Central memory CD4-positive, alpha-beta T cell (primary cell): ENCODE measurements around the gene PPIG.
"Not testable (repeated sequence)": the region's sequence is repeated elsewhere in the genome, so short reads cannot be mapped to it uniquely, and the experiment has no call there.

Source experiments
- DNase-seq: peaks from one replicate; pipeline ENCODE4 v3.0.0; 2022

Gene PPIG

DNA sequence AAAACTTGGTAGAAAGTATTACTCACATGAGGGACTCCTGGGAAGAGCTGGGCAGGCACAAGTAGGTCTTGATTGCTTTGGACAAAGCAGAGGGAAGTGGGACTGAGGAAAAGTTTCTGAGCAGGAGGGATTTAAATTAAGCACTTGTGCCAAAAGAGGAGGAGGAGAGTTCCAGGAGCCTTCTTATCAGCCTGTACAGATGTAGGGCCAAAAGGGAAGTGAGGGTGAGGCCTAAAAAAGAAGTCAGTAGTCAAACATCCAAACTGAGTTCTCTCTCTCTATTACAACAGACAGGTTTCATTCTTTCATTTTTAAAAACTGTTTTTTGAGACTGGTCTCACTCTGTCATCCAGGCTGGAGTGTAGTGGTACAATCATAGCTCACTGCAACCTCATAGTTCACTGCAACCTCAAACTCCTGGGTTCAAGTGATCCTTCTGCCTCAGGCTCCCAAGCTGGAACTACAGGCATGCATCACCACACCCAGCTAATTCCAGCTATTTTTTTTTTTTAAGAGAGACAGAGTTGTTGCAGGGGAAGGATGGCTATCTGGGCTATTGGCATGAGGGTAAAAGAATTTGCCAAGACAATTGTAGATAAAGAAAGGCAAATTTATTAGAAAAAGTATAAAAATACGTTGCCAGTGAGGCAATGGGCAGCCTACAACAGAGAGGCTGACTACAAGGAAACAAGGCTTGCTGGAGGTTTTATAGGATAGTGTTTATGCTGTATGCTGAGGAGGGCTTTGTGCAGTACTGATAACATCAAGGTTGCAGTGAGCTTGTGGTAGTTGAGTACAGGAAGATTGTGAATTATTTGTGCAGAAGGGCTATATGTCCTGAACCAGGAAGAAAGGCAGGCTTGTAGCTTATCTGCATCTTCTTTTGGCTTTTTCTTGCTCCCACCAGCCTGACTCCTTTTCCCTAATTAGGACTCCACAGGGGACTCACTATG is 81.1 kb downstream of the PPIG start:
- DNase-seq: no peak

GRCh38 chr2:169667583-169667982 is 83.4 kb downstream of the PPIG start:
- no peak for DNase-seq

DNA sequence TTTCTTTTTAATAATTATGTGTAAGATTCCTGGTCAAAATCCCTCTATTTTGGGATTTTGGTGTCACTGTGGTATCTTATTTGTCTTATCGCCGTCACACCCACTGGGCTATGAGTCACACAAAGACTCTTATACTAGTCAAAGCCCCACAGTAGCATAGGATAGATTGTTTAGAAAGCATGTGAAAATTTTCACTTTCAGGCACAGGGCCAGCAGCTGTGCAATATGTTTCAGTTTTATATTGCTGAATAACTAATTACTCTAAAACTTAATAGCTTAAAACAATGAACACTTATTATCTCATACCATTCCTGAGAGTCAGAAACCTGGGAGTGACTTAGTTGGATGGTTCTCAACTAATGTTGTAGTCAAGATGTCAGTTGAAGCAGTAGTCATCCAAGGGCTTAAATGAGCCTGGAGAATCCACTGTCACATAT is 86.1 kb downstream of the PPIG start:
- DNase-seq: no peak

DNA sequence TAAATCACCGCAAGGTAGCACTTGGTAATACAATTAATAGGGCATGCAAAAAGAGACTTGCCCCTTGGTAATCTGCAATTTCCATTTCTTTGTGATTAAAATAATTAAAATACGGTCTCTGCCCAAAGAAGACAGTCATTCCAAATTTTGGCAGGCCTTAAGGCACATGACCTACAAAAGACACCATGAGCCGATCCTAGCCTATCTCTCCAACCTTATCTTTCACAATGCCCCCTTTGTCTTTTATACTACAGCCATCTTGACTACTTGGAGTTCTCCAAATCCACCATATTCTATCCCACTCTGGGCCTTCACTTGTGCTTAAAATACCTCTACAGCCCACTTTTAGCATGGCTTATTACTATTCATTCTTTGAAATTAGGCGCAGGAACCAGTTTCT is 86.8 kb downstream of the PPIG start:
- DNase-seq: no peak

DNA sequence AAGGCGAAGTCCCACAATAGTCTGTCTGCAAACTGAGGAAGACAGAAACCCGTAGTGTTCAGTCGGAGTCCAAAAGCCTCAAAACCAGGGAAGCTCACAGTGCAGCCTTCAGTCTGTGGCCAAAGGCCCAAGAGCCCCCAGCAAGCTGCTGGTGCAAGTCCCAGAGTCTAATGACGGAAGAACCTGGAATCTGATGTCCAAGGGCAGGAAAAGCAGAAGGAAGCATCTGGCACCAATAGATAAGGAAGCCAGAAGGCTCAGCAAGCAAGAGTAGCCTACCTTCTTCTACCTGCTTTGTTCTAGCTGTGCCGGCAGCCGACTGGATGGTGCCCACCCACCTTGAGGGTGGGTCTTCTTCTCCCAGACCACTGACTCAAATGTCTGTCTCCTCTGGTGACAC is 88.3 kb downstream of the PPIG start:
- no peak for DNase-seq

- no peak for DNase-seq
Observed at GRCh38 chr2:169673106-169673505, 89.0 kb downstream of the PPIG start.

DNA sequence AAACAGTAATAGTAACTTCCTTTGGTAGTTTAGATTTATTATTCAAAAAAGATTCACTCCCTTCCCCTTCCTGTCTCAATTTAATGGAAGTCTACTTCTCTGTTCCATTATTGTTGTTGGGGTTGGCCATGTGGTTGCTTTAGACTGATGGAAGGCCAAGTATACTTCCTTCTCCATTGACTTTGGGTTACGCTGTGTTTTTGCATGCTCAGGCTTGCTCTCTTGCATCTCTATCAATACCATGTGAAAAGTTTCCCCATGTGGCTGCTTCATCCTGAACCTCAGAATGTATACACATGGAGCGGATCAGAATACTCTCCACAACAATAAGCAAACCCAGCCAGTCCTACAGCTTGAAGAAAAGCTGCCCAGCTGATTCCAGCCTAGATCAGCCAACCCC is 89.8 kb downstream of the PPIG start:
- DNase-seq: no peak

DNA sequence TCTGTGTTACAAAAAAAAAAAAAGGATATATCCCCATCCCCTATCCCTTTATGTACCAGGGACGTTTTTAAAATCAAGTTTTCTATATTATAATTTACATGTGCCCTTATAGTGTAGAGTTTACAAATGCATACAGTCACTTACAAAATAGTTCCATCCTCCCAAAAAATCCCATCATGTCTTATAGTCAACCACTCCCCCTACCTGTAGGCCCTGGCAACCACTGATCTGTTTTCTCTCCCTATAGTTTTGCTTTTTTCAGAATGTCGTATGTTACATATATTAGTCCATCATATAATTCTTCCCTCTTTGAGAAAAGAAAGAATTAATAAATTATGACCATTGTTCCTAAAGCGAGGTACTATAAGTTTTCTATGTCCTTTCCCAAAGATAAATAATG is 92.2 kb downstream of the PPIG start:
- DNase-seq: no peak

DNA sequence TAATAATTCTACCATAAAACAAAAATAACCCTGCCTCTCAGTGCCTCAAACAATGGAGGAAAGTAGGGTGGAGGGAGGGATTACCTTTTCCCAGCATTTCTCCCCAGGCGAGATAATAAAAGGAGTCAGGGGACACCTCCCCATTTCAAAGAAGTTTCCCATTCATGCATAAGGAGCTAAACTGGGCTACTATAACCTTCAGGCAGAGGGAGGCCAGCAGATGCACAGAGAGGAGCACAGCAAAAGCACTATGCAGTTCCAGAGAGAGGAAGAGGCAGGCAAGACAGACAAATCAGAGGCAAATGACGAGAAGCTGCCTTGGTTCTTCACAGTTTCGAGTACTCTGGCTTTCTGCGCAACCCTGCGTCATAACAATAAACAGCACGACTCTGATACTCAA is 92.7 kb downstream of the PPIG start:
- no peak for DNase-seq

DNA sequence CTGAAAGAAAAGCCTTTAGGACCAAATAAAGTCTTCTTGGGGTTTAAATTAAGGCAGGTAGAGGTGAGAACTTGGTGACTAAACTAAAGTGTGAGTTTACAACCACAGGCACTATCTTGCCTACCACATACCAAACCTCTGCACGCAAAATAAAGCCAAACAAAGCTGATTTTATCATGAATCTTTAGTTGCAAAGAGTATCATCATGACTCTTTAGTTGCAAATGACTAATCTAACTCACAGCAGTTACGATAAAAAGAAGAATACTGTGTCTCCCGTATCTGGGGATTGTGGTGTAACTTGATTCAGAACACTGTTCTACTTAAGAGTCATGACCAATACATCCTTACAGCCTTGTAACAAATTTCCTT is 98.9 kb downstream of the PPIG start:
- no peak for DNase-seq

DNA sequence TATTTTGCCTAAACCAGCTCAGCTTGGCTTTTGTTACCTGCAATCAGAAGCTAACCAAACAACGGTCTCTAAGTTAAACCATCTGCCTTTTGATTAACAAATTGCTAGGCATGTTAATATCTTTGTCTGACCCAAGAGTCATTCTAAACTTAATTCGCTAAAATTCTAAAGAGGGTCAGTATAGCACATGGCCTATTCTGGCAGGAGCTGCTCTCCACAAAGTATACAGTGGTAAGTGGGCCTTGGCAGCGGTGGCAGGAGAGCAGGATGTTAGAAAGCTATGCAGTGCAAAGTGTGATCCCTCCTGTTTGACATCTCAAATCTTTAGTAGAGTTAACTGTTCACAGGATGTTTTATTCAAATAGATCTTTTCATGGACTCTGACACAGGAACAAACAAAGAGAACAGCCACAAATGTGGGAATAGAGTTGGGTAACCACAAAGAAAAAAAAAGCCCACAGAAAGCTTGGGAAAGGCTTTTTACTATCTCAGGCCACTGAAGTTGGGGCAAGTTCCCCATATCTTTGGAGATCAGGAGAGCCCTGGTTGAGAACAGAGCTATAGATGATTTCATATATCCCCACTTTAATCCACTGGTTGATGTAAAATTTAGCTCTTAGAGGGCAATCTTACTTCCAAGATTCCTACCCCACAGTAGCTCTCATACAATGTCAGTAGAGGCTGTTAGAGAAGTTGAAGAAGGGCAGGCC is 99.4 kb downstream of the PPIG start:
- no peak for DNase-seq

GRCh38 chr2:169684135-169684565 is 100.0 kb downstream of the PPIG start:
- no peak for DNase-seq

- DNase-seq: not testable (repeated sequence)
Observed at GRCh38 chr2:169684712-169685111, 100.6 kb downstream of the PPIG start.

DNA sequence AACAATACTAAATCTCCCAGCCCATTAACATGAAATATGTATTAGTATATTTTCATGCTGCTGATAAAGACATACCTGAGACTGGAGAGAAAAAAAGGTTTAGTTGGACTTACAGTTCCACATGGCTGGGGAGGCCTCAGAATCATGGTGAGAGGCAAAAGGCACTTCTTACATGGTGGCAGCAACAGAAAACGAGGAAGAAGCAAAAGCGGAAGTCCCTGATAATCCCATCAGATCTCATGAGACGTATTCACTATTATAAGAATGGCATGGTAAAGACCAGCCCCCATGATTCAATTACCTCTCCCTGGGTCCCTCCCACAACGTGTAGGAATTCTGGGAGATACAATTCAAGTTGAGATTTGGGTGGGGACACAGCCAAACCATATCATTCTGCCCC is 102.7 kb downstream of the PPIG start:
- not testable (repeated sequence) for DNase-seq

- not testable (repeated sequence) for DNase-seq
Observed at GRCh38 chr2:169687943-169688342, 103.8 kb downstream of the PPIG start.

DNA sequence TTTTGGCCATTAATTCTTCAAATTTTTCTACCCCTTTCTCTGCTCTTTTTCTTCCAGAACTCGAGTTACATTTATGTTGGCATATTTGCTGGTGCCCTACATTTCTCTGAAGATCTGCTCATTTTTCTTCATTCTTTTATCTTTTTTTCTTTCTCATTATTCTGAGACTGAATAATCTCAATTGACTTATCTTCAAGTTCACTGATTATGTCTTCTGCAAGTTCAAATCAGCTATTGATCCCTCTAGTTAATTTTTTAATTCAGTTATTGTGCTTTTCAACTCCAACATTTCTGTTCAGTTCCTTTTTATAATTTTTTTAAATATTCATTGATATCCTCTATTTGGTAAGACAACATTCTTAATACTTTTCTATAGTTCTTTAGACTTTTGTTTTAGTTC is 106.8 kb downstream of the PPIG start:
- DNase-seq: no peak
